WERI-Rb-1 (cell line): ENCODE measurements around the gene SLC22A1.
A peak's percentile ranks its signal among the peaks of the same experiment; 100 is the strongest.

ENCODE experiments used
- DNase-seq: peaks from one replicate; pipeline ENCODE4 v3.0.0-alpha.2; 2020
- H3K27ac ChIP-seq: fragments of 250-450 bp; sonication (Bioruptor Pico); 2 replicates; pipeline ENCODE4 v1.5.1; 2020; ENCODE audit warnings: mild to moderate bottlenecking, moderate library complexity
- H3K27me3 ChIP-seq: fragments of 250-450 bp; sonication (Bioruptor Pico); 2 replicates; pipeline ENCODE4 v1.5.1; 2021; ENCODE audit warnings: mild to moderate bottlenecking, low read depth, moderate library complexity; ENCODE audit not compliant: insufficient read depth, severe bottlenecking
- H3K36me3 ChIP-seq: fragments of 250-450 bp; sonication (Bioruptor Pico); 2 replicates; pipeline ENCODE4 v1.5.1; 2020; ENCODE audit warnings: mild to moderate bottlenecking, moderate library complexity
- H3K4me3 ChIP-seq: 2 replicates; pipeline ENCODE4 v1.5.1; 2011; ENCODE audit warnings: low read depth, mild to moderate bottlenecking, control low read depth, low read length
- H3K9me3 ChIP-seq: fragments of 250-450 bp; sonication (Bioruptor Pico); 2 replicates; pipeline ENCODE4 v1.5.1; 2021; ENCODE audit warnings: mild to moderate bottlenecking, moderate library complexity; ENCODE audit not compliant: severe bottlenecking
- TF ChIP-seq, protein P1 (sequence below): IDR thresholded peaks from 2 replicates; pipeline ENCODE4 v1.5.1; 2011; ENCODE audit warnings: low read depth, mild to moderate bottlenecking, control low read depth, inconsistent platforms, low read length

The SLC22A1 gene

DNA sequence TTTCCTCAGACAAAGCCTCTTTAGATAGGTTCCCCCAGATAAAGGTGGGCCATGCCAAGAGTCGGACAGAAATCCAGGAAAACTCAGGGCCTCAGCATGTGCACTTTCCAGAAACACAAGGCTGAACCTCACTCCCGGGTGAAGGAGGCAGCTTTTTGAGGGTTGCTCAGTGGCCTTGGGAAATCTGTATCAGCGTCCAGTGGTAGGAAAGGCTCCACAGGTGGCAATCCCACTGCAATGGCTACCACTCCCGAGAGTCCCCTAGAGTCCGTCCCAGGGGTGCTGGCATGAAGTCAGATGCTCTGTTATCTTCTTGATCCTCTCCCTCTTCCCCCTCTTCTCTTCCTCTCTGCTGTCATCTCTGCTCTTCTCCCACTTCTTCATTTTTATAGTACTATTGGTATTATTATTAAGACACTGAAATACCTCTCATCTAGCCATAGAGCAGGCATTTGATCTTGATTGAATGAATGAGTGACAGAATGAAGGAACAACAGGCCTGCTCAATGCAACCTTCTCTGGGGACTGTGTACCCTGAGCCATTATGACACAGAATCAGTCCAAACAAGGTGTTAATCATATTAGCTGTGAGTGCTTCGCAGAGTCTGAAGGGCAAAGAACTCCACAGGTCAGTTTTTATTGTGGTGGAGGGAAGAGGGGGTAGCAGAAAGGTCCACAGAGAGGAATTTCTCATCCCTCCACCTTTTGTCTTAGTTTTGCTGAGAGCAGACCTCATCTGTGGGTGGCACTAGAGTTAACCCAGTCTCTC, 13.3 kb downstream of the SLC22A1 start:
- peaks cover 74% of the 10 kb centered on the region for H3K27me3 ChIP-seq
- H3K9me3 ChIP-seq = no peaks in the 10 kb centered on the region
- H3K4me3 ChIP-seq = no peak overlapping the region
- no peak for DNase-seq
- no peaks in the 10 kb centered on the region for H3K36me3 ChIP-seq
- TF ChIP-seq, protein P1, sequence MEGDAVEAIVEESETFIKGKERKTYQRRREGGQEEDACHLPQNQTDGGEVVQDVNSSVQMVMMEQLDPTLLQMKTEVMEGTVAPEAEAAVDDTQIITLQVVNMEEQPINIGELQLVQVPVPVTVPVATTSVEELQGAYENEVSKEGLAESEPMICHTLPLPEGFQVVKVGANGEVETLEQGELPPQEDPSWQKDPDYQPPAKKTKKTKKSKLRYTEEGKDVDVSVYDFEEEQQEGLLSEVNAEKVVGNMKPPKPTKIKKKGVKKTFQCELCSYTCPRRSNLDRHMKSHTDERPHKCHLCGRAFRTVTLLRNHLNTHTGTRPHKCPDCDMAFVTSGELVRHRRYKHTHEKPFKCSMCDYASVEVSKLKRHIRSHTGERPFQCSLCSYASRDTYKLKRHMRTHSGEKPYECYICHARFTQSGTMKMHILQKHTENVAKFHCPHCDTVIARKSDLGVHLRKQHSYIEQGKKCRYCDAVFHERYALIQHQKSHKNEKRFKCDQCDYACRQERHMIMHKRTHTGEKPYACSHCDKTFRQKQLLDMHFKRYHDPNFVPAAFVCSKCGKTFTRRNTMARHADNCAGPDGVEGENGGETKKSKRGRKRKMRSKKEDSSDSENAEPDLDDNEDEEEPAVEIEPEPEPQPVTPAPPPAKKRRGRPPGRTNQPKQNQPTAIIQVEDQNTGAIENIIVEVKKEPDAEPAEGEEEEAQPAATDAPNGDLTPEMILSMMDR = no peak
- no peak overlapping the region for H3K27ac ChIP-seq

DNA sequence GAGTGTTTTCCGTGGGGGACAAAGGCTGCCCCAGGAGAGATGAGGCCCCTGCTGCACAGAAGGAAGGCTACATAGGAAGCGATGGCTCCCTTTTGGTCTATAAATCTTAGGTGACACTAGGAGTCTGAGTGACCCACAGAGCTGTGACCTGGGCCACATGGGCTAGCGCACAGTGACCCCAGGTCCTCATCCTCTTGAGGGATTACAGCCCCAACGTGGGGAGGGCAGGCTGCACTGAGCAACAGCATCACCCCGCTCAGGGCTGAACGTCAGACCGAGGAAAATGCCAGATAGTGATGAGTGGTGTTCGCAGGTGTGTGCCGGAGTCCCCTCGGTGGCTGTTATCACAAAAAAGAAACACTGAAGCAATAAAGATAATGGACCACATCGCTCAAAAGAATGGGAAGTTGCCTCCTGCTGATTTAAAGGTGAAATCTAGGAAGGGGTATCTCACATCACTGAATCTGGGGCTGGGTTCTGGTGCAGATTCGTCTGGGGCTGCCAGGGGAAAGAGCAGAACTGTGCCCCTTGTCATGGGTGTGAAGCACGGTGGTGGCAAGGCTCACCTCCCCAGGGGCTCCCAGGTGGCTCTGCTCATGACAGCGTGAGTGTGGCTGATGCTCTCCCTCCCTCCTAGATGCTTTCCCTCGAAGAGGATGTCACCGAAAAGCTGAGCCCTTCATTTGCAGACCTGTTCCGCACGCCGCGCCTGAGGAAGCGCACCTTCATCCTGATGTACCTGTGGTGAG, 14.5 kb downstream of the SLC22A1 start:
- Histone ChIP-seq H3K27me3 (peaks cover 74% of the 10 kb centered on the region), H3K36me3 (no peaks in the 10 kb centered on the region), H3K9me3 (no peaks in the 10 kb centered on the region), H3K4me3 (no peak overlapping the region), H3K27ac (no peak overlapping the region)
- TF ChIP-seq, protein P1 = no peak
- DNase-seq = no peak

DNA sequence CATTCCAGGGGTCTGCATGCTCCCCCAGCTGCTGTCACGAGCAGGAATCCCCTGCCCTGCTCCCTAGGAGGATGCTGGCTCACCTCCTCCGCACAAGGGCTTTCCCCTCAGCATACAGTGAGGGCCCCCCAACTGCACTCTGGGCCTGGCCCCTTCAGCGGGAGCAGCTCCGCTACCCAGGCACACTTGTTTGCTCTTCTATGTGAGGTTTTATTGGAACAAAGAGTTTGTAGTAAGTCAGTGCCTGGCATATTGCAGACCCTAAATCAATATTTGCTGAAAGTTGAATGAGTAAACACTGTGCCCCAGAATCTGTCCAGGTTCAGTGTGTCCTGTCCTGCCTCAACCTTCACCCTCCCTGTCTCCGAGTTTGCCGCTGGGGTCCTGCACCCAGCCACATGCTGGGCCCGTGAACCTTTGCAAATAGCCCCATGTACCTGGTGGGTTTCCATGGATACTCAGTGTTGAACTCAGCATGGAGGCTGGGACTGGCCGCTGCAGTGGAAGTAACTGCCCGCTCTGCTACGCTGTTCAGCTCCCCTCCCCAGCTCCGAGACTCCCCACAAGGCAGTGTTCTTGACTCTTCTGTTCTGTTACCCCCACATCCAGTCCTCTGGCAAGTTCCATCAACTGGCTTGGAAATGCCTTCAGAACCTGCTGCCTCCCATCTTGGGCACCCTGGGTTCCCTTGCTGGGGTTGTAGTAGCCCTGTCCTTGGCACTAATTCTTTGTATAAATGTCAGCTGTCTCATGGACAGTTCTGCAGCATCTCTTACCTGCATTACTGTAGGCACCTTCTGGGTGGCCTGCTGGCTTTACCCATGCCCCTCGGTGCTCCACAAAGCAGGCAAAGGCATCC, 15.7 kb downstream of the SLC22A1 start:
- TF ChIP-seq, protein P1 = no peak
- H3K27ac ChIP-seq = no peak overlapping the region

DNA sequence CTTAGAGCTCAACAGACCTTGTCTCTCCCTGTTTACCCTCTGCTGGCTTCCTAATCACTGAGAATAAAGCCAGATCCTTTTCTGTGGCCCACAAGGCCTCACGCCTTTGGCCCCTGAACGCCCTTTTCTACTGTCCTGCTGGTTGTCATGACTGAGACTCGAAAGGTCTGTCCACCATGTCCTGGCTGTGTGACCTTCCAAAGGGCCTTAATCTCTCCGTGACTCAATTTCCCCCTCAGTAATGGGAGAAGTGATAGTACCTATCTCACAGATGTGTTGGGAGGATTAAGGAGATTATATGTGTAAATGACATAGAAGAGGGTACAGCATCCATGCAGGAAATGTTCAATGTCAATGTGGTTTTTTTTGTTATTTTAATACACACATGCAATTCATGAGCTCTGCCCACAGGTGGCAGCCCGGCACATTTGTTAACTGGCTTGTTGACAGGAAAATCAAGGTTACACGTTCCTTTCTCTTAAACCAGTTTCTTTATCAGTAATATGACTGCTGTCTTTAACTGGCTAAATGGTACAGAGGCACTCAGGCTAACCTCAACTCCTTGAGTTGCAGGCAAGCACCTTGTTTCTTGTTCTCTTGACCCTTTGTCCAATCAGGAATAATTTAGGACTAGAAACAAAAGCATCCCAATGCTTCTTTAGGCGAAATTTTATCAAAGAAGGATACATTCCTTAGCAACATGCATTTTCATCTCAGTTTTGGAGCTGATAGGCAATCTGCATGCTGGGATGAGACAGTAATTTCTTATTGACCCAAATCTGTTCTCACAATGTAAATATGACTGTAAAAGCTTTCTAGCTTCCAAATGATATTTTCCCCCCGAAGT, 16.6 kb downstream of the SLC22A1 start:
- Histone ChIP-seq H3K36me3 (no peaks in the 10 kb centered on the region), H3K27ac (no peak overlapping the region), H3K4me3 (no peak overlapping the region), H3K27me3 (peaks cover 76% of the 10 kb centered on the region), H3K9me3 (no peaks in the 10 kb centered on the region)
- DNase-seq = peak; percentile 38
- TF ChIP-seq, protein P1 = peak; percentile 57

More for the DNA sequence above, 15.7 kb downstream of the SLC22A1 start:
- no peak for DNase-seq
- H3K4me3 ChIP-seq = no peak overlapping the region
- H3K36me3 ChIP-seq = no peaks in the 10 kb centered on the region
- H3K9me3 ChIP-seq = no peaks in the 10 kb centered on the region
- H3K27me3 ChIP-seq = peaks cover 75% of the 10 kb centered on the region

DNA sequence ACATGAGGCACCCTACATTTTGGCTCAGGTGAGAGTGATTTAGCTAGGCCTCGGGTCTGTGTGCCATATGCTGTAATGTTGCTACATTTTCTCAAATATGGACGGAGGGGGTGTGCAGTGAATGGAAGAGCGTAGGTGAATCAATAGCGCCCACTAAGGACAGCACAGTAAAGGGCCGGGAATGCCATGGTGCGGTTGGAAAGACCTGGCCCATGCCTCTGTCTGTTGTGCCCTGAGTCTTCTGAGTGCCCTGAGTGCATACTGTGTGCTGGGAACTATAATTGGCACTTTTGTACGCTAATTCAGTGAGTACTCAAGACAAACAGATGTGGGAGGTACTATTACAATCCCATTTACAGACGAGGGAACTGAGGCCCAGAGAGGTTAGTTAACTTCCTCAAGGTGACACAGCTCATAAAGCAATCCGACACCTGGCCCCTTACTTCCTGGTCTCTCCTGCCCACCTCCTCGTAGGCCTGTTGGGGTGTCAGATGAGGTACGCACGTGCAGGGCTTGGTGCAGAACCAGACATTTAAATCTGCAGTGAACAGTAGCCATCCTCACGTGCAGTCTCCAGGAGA, 17.3 kb downstream of the SLC22A1 start:
- Histone ChIP-seq H3K36me3 (no peaks in the 10 kb centered on the region), H3K4me3 (no peak overlapping the region), H3K27me3 (peaks cover 73% of the 10 kb centered on the region), H3K27ac (no peak overlapping the region), H3K9me3 (no peaks in the 10 kb centered on the region)
- TF ChIP-seq, protein P1 = peak; percentile 25; the same call in 1 of the 2 replicates
- DNase-seq = no peak
